GM12872 (cell line): ENCODE measurements around the gene PRTFDC1.

Source experiments
- CTCF ChIP-seq: IDR thresholded peaks from 3 replicates; pipeline ENCODE4 v1.5.1; 2011; ENCODE audit warnings: low read depth, mild to moderate bottlenecking, low read length, moderate library complexity; ENCODE audit not compliant: insufficient read depth

PRTFDC1 gene

GRCh38 chr10:24885551-24886289, 66.7 kb downstream of the PRTFDC1 start:
- no peak for TF ChIP-seq CTCF

GRCh38 chr10:24884793-24885192, 67.6 kb downstream of the PRTFDC1 start:
- TF ChIP-seq CTCF, result no peak

GRCh38 chr10:24884316-24884715, 68.1 kb downstream of the PRTFDC1 start:
- no peak for TF ChIP-seq CTCF

- TF ChIP-seq CTCF, result no peak
Observed at GRCh38 chr10:24883176-24883575, 69.2 kb downstream of the PRTFDC1 start.

- TF ChIP-seq CTCF, result 0 out of 3 replicates have a peak, but pooled peaks have one; percentile 16
Observed at GRCh38 chr10:24882047-24882698, 70.2 kb downstream of the PRTFDC1 start.

GRCh38 chr10:24879861-24880260, 72.5 kb downstream of the PRTFDC1 start:
- TF ChIP-seq CTCF, result no peak

GRCh38 chr10:24874133-24874532, 78.3 kb downstream of the PRTFDC1 start:
- no peak for TF ChIP-seq CTCF
